HG03064 (cell line): ENCODE measurements around the gene BCAS3.
"Not testable (repeated sequence)": the region's sequence is repeated elsewhere in the genome, so short reads cannot be mapped to it uniquely, and the experiment has no call there.

ENCODE experiments used
- ATAC-seq: cut with Tn5 transposase; IDR thresholded peaks from one replicate; pipeline ENCODE4 v1.9.1; 2021; ENCODE audit warnings: low read depth; ENCODE audit not compliant: unreplicated experiment

Gene BCAS3

DNA sequence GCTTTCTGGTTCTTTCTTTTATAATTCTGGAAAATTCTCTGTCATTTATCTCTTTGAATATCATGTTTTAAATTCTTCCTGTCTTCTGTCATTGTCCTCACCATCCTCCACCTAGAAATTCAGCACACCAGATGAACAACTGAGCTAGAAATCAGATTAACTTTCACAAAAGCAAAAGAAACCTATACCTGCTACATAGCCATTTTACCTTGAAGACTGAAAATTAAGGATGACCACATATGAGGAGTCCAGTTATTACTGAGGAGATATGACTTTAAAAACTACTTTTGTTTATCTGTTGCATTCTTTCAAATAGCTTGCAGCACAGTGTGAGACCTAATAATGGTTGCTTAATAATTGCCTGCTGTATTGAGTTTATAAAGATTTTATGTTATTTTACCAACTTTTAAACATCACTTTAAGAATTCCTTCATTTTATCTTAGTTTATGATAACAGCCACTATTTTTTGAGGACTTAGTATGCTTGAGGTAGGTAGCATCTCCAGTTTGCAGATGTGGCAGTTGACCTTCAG, 104.3 kb downstream of the BCAS3 start:
- no peak for ATAC-seq

DNA sequence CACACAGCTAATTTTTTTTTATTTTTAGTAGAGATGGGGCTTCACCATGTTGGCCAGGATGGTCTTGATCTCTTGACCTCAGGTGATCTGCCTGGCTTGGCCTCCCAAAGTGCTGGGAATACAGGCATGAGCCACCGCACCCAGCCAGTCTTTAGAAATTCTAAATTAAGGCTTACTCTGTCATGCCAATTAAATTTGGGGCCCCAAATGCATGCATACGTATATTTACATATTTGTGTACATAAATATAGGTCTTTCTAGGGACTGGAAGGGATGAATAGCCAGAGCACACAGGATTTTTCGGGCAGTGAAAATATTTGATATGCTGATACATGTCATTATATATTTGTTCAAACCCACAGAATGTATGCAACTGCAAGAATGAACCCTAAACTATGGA, 105.1 kb downstream of the BCAS3 start:
- no peak for ATAC-seq

DNA sequence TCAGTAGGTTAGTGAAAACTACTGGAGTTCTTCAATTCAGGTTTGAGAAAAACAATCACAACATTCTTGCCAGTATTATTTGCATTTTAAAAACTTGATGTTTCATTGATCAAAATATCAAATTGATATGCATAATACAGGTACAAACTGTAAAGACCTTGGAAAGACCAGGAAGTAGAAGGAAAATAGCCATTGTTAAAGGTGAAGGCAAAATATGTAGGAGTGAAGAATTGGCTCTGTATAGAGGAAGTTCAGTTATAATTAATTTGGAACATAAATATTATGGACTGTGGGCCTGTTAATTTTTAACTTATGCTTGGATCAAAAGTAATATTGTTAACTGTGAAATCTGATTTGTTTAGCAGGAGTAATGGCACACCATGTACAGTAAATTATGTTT, 112.6 kb downstream of the BCAS3 start:
- ATAC-seq, result no peak

DNA sequence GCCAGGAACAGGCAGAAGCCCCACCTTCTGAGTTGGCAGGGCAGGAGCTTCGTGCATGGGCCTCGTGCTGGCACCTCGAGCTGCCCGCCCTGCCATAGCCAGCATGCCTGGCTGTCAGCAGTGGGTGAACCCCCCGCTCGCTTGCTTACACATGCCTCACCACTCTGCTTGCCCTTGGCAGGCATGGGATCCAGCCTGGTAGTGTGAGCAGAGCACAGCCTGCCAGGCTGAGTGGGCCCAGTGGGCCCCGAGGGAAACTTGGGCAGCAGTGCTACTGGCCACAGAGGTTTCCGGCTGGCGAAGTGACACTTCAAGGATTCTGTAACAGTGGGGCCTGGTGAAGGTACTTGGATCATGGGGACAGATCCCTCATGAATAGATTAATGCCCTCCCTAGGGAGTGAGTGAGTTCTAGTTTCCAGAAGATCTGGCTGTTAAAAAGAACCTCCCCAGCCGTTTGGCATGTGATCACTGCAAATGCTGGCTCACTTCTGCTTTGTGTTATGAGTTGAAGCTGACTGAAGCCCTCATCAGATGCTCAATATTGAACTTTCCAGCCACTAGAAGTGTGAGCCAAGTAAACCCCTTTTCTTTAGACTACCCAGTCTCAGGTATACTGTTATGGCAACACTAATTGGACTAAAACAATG, 114.7 kb downstream of the BCAS3 start:
- no peak for ATAC-seq

DNA sequence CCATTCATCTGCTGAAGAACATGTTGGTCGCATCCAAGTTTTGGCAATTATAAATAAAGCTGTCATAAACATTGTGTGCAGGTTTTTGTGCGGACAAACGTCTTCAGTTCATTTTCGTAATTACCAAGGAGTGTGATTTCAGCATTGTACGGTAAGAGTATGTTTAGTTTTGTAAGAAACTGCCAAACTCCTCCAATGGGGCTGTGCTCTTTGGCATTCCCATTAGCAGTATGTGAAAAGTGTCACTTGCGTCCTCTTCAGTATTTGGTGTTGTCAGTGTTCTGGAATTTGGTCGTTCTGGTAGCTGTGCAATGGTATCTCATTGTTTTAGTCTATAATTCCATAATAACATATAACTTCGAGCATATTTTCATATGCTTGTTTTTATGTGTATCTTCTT, 120.9 kb downstream of the BCAS3 start:
- no peak for ATAC-seq

DNA sequence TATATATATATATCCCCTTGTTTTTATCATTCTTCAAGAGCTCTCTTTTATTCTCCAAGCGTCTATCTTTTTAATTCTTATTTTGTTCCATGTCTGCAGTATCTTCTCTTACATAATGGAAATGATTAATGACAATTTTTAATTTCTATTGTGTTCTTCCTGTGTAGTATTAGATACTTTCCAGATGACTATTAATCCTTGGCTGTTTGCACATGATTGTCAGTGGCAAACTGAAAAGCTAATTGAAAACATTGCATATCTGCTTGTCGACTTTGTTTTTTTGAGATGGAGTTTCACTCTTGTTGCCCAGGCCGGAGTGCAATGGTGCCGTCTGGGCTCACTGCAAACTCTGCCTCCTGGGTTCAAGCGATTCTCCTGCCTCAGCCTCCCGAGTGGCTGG, 124.7 kb downstream of the BCAS3 start:
- no peak for ATAC-seq

DNA sequence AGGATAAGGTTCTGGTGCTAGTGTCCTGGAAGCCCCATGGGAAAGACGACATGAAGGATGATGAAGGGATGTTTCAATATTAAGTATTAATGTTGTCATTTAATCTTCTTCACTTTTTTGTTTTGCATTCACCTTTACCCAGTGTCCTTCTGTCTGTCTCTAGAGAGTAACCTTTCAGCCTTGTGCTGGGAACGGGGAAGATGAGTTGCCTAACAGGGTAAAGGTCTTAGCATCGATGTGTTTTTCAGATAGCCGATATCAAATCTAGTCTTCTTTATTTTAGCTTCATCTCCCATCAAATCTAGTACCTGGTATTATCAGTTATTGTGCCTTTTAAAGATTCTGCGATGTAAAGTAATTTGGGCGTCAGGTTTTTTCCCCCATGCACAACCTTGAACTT, 125.4 kb downstream of the BCAS3 start:
- ATAC-seq, result no peak

DNA sequence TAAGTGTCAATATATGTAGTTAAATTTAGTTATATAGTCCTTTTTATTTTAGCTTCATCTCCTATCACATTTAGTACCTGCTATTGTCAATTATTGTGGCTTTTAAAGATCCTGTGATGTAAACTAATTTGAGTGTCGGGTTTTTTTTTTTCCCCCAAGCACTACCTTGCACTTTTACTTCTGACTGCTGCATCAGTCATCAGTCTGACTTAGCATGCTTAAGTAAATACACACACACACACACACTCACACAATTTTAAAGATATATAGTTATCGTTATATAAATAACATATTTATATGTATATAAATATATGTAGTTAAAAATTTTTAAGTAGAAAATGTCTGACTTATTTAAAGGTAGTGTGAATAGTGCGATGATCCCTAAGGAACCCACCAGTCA, 127.2 kb downstream of the BCAS3 start:
- no peak for ATAC-seq

DNA sequence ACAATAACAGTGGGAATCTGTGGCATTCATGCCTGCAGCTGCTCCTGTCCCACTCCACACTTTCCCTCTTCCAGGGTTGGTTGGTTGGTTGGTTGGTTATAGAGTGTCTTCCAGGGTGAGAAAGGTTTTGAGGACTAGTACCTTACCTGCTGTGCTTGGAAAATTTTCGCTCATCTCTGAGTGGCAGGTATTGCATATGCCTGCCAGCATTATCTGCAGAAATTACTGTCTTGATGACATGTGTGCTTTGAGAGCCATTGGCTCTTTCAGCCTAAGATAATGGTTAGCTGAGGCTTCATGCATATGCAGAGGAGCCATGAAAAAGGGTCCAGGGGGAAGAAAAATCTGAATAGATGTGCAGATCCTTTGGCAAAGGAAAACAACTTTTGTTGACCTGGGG, 131.8 kb downstream of the BCAS3 start:
- ATAC-seq, result no peak

DNA sequence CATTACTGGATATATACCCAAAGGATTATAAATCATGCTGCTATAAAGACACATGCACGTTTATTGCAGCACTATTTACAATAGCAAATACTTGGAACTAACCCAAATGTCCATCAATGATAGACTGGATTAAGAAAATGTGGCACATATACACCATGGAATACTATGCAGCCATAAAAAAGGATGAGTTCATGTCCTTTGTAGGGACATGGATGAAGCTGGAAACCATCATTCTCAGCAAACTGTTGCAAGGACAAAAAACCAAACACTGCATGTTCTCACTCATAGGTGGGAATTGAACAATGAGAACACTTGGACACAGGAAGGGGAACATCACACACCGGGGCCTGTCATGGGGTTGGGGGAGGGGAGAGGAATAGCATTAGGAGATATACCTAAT, 137.3 kb downstream of the BCAS3 start:
- ATAC-seq, result not testable (repeated sequence)

DNA sequence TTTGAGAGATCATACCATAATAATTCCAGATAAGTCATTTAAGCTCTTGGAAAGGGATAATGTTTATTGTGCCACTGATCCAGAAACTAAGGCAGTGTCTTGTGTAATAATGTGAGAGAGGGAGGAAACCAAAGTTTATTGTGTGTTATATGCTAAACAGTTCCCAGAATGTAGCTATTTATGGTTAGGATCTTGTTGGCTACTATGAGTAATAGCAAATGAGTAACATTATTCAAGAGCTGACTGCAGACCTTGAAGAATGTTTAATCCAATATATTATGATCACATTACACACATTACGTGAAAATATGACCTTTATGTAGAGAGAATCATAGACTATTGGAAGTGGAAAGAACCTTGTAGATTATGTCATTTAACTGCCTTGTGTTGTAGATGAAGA, 139.5 kb downstream of the BCAS3 start:
- no peak for ATAC-seq

DNA sequence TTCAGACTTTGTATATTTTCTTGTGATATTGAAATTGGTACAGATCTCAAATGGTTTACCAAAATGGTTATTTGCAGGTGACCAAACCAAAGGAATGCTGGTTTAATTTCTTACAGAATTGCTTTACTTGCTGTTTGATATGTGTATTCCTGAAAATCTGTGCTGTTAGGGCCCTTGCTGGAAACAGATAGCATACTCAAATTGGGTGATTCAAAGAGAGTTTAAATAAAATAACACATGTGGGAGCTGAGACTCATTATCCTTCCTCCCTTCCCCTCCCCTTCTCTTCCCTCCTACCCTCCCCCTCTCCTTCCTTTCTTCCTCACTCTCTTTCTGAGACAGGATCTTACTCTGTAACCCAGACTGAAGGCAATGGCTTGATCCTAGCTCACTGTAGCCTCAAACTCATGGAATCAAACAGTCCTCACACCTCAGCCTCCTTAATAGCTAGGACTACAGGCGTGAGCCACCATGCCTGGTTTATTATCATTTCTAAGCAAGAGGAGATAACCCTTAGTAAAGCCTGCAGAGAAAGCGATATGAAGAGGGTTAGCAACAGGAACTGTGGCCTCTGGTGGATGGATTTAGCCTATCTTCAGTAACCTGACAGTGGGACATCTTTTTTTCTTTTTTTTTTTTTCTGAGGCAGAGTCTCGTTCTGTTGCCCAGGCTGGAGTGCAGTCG, 141.9 kb downstream of the BCAS3 start:
- ATAC-seq, result no peak

DNA sequence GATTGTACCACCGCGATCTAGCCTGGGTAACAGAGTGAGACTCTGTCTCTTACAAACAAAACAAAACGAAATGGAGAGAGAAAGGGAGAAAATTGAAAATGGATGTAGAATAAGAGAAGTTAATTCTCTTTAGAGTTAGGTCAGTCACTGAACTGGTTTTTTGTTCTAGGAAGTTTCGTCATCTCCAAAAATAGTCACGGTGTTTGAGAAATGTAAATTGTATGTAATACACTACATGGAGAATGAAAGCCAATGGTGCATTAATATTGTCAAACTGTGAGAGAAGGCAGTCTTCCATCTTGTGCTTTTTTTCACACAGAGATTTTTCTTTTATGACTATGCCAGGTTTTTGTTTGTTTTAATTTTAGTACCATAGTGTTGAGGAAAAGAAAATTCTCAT, 145.9 kb downstream of the BCAS3 start:
- no peak for ATAC-seq

DNA sequence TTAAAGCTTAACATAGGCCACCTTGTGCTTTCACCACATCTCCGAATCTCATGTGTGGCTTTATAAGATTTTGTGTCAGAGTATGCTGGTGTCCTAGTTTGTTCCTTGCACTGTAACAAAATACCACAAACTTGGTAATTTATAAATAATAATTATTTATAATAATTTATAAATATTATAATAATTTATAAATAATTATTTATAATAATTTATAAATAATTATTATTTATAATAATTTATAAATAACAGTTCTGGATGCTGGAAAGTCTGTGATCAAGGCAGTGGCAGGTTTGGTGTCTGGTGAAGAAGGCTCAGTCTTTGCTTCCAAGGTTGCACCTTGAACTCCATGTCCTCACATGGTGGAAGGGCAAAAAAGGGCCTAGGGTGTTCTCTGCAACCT, 147.7 kb downstream of the BCAS3 start:
- ATAC-seq, result no peak

DNA sequence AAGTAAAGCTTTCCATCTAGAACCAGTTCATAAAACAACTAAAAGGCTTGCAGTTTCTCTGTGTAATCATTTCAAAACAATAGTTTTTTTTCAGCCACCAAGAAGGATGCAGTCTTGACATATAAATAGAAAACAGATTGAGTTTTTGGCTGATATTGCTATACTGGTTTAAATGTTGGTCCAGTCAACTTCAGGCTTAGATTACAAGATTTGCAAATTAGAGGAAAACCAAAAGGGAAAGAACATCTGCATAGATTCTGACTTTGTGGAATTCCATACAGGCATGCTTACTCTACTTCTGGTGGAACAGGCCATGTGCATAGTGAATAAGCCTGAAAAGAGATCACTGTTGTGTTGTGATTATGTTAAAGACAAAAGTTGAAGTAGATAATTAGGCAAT, 150.3 kb downstream of the BCAS3 start:
- ATAC-seq, result no peak

DNA sequence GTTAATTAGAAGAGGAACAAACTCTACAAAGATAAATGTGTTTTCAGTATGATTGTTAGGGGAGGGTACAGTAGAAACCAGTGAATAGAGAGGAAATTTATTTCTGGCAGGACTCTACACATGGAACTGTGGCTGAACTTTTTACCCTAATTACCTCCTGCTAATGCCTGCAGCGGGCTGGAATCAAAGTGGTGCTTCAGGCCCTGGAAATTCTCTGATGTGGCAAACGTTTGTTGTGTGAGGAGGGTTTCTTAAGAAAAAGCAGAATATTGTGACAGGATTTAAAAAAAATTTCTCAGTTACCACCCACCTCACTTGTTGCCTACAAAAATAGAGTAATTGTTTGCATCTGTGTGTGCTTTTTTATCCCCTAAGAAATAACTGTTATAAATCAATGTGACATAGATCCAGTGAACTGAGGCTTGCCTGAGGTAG, 154.5 kb downstream of the BCAS3 start:
- no peak for ATAC-seq

DNA sequence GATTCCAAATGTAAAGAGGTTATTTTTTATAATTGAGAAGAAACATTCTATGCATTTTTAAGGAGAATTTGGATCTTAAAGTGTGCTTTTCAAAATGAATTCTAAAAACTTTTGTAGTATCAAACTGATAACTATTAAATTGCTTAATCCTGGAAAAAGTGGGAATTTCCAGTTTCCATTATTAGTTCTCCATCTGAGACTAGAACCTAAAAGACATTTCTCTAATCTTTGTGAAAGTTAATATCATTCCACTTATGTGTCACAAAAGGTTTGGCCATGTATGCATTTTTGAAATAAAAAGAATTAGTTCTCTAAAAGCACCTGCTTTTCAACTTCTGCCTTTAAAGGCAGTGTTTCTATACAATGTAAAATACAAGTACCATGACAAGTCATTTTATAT, 155.0 kb downstream of the BCAS3 start:
- no peak for ATAC-seq

DNA sequence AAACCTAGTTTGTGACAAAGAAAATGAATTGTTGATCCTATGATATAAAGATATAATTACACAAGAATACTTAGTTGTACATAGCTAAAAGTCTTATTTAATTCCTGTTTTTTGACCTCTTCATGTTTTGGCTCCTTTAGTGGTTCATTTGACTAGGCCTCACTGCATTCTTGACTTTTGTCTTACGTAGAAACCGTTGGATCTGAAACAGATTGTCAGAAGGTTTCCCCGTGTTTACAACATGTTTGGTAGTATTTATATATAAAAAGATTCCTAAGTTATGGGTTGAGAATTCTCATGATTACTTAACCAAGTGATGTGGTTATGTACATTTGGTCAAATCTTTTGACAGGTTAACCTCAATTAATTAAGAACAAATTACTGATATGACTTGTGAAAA, 162.8 kb downstream of the BCAS3 start:
- ATAC-seq, result no peak

DNA sequence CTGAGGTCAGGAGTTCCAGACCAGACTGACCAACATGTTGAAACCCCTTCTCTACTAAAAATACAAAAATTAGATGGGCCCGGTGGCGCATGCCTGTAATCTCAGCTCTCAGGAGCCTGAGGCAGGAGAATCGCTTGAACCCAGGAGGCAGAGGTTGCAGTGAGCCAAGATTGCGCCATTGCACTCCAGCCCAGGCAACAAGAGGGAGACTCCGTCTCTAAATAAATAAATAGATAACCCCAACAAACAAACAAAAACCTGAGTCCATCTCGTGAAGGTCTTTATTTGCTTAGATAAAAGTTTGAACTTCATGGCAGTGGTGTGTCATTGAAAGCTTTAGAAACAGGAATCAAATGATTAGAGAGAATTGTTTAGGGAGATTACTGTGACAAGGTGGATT, 167.4 kb downstream of the BCAS3 start:
- ATAC-seq, result no peak

DNA sequence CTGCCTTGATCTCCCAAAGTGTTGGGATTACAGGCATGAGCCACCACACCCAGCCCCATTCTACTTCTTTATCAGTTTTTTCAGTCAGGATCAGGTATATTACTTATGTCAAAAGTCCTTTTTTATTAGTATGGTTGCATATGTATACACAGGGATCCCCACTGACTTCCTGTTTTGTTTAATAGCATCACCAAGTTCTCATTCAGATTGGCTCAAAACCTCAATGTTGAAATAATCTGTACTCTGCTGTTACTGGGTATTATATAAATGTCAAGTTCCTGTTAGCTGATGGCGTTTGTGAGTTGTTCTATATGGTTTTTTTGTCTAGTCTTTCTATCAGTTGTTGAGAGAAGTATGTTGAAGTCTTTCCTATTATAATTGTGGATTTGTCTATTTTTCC, 168.5 kb downstream of the BCAS3 start:
- no peak for ATAC-seq

DNA sequence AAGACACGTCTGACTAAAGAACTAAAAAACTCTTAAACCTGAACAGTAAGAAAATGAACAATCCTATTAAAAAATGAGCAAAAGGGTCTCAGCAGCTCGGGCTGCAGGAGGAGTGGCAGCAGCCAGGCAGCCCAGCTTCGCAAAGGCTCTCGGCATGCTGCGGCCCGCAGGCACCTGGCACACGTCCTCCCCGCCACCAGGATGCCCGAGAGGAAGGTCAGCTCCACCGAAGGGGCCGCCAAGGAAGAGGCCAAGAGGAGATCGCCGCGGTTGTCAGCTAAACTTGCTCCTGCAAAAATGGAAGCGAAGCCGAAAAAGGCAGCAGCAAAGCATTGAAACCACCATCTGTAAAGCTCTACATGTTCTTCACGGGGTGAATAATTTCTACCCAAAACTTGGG, 173.5 kb downstream of the BCAS3 start:
- no peak for ATAC-seq

DNA sequence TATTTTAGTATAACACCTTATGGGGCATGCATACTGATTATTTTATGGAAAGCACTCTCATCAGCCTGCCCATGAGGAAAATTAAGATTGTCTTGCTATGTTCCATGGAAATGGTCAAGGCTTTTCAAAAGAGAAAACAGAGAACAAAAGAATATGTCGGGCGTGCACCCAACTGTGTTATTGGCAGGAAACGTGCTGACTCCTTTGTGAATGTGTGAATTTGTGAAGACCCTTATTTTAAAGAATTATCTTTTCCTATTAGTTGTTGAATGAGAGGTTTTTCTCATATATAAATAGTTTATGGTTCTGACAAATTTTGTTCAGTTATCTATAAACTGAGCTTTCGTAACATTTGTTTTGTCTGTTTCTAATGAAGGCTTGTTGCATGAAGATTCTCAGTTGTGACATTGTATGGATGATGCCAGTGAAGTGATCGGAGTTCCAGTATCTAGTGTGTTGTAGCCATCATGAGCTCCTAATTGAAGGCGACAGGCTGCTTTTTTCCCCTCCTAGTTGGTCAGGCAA, 180.0 kb downstream of the BCAS3 start:
- ATAC-seq, result no peak
